Muscle of arm (tissue), 12 donors: ENCODE data around the gene SHKBP1. TPM values are rescaled to one million over a fixed set of nuclear protein-coding genes. Genes with fewer than 3 reads are reported as not detected.
"Not testable (repeated sequence)": the region's sequence is repeated elsewhere in the genome, so short reads cannot be mapped to it uniquely, and the experiment has no call there.

ENCODE experiments used
- DNase-seq: peaks from one replicate; pipeline ENCODE4 v3.0.0-alpha.2; 2013
- polyA plus RNA-seq, 12 donors: library from polyadenylated mRNA; unstranded; fragments of 120-200 nt; gene quantifications; one replicate each; pipeline ENCODE4 v1.2.1, GENCODE V29; 2013; ENCODE audit not compliant: insufficient read length in 12 of 12

The SHKBP1 gene
- polyA plus RNA-seq, 12 donors = 12.8 to 160 (median 19.1) TPM; not detected in 1

GRCh38 chr19:40553885-40554857, 22.5 kb upstream of the SHKBP1 start:
- no peak for DNase-seq

- DNase-seq = no peak
Observed at GRCh38 chr19:40555978-40556689, 20.5 kb upstream of the SHKBP1 start.

GRCh38 chr19:40556953-40557530, 19.6 kb upstream of the SHKBP1 start:
- no peak for DNase-seq

GRCh38 chr19:40559394-40559793, 17.3 kb upstream of the SHKBP1 start:
- DNase-seq = no peak

- no peak for DNase-seq
Observed at GRCh38 chr19:40560092-40560507, 16.6 kb upstream of the SHKBP1 start.

DNA sequence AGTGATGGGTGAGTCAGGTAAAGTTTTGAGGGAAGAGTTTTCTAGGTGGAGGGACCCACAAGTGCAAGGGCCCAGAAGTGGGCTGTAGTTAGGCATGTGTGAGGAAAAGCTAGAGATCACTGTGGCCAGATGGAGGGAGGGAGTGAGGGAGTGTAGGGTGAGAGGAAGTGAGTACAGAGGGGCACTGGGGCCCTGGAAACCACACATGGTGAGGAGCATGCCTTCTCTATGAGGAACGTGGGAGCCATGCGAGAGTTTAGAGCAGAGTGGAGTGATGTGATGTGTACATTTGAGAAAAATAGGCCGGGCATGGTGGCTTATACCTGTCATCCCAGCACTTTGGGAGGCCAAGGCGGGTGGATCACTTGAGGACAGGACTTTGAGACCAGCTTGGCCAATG, 14.7 kb upstream of the SHKBP1 start:
- no peak for DNase-seq

DNA sequence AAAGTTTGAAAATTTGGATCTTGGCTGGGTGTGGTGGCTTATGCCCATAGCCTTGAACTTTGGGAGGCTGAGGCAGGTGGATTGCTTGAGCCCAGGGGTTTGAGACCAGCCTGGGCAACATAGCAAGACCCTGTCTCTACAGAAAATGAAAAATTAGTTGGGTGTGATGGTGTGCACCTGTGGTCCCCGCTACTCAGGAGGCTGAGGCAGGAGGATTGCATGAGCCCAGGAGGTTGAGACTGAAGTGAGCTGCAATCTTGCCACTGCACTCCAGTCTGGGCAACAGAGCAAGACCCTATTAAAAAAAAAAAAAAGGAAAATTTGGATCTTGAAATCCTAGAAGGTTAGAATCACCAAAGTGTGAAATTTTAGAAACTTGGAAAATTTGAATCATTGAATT, 12.1 kb upstream of the SHKBP1 start:
- not testable (repeated sequence) for DNase-seq

- DNase-seq = no peak
Observed at GRCh38 chr19:40565355-40565754, 11.3 kb upstream of the SHKBP1 start.

DNA sequence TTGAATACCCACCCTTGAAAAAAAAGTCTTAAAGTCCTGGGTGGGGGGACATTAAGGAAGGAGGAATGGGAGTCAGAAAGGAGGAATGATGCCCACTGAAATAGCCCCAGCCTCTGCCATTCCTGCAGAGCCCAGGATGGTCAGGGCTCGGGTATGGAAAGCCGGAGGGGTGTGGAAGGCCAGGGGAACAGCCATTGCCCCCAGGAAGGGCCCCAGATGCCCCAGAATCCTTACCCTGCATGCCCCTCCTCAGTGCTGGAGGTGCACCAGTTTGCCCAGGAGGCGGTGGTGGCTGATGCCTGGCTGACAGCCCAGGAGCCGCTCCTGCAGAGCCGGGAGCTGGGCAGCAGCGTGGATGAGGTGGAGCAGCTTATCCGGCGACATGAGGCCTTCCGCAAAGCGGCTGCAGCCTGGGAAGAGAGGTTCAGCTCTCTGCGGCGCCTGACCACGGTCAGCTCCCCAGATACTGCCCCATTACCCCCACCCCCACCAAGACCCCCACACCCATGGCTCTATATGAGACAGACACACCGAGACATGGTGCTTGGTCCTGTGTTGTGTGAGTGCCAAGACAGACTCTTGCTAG, 10.7 kb upstream of the SHKBP1 start:
- DNase-seq = no peak

- DNase-seq = no peak
Observed at GRCh38 chr19:40567040-40567749, 9.5 kb upstream of the SHKBP1 start.

DNA sequence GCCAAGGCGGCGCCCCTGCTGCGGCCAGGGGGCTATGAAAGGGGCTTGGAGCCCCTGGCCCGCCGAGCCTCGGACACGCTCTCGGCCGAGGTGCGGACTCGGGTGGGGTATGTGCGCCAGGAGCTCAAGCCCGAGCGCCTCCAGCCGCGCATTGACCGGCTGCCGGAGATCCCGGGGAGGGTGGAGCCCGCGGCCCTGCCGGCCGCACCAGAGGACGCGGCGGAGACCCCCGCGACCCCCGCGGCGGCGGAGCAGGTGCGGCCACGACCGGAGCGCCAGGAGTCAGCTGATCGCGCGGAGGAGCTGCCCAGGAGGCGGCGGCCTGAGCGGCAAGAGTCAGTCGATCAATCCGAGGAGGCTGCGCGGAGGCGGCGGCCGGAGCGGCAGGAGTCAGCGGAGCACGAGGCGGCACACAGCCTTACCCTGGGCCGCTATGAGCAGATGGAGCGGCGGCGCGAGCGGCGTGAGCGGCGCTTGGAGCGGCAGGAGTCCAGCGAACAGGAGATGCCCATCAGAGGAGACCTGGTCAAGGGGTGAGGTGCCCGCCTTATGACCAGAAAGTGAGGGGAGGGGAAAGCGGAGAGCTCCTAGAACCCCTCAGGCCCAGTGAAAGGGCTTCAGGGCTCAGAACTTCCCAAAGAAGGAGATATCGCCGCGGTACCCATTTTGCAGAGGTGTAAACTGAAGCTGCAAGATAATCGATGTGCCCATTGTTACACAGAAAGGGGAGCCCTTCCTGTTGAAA, 8.8 kb upstream of the SHKBP1 start:
- no peak for DNase-seq

DNA sequence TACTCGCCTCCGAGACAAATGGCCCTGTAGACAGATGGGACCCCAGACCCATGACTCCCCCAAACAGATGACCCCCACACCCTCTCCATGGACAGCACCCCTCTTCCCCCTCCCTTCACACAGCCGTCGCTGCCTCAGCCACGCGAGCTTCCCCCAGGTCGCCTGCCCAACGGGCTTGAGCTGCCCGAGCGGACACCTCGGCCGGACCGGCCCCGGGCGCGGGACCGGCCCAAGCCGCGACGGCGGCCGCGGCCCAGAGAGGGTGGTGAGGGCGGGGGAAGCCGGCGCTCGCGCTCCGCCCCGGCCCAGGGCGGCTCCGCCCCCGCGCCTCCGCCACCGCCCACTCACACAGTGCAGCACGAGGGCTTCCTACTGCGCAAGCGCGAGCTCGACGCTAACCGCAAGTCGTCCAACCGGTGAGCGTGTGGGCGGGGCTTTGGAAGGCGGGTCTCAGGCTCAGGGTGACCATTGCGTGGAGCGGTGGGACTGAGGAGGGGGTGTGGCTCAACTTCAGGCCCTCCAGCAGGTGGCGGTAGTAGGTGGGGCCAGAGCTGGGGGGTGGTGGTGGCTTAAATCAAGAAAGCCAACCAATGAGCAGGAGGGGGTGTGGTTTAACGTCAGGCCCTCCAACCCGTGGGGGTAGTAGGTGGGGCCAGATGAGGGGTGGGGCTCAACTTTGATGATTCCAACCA, 6.2 kb upstream of the SHKBP1 start:
- DNase-seq = peak; percentile 90

DNA sequence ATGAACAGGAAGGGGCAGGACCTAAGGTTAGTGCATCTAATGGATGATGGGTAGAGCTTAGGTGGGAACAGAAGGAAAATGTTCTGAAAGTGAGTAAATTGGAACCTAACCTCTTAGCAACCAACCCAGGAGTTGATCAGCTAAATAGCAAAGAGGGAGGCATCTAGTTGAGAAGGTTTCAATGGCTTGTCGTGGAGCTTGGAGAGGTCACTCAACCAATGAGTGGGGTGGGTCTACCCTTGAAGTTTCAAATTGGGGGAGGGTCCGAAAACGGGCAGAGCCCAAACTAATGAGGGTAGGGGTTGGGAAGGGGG, 5.7 kb upstream of the SHKBP1 start:
- no peak for DNase-seq

DNA sequence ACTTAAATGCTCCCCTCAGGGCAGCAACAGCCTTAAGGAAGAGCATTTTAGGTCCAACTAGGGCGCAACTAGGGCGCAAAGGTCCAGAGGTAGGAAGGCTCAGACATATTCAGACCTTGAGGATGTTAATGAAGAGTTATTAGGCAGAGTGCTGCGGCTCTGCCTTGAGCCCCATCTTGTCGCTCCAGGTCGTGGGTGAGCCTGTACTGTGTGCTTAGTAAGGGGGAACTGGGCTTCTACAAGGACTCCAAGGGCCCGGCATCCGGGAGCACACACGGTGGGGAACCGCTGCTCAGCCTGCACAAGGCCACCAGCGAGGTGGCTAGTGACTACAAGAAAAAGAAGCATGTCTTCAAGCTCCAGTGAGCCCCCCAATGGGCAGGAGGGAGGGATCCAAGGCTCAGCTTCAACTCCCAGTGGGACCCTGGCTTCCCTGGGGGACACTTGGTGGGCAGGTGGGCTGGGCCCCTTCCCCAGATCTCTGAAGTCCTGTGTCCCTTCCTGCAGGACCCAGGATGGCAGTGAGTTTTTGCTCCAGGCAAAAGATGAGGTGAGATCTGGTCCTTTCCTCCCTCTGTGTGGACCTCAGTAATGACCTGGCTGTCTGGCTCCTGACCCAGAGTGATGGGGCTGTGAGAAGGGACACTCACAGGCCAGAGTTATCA, 4.7 kb upstream of the SHKBP1 start:
- no peak for DNase-seq

- no peak for DNase-seq
Observed at GRCh38 chr19:40575326-40575725, 1.3 kb upstream of the SHKBP1 start.

DNA sequence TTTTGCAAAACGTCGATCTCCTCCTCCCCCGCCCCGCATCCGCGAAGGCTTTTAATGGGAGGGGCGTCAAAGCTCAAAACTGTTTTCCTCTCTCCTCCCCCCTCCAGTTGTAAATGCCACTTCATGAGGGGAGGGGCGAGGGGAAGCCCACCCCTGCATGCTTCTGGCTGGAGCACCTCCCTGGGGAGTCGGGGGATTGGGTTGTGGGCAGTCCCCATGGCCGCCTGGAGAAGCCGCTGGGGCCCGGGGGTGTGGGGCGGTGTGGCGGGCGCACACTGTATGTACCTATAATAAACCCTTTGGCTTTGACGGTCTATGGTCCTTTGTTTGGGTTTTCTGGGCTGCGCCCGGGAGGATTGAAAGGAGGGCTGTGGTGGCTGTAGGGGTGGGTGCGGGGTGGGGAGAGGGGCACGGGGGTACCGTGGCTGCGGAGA, 505 bp upstream of the SHKBP1 start:
- DNase-seq = no peak

DNA sequence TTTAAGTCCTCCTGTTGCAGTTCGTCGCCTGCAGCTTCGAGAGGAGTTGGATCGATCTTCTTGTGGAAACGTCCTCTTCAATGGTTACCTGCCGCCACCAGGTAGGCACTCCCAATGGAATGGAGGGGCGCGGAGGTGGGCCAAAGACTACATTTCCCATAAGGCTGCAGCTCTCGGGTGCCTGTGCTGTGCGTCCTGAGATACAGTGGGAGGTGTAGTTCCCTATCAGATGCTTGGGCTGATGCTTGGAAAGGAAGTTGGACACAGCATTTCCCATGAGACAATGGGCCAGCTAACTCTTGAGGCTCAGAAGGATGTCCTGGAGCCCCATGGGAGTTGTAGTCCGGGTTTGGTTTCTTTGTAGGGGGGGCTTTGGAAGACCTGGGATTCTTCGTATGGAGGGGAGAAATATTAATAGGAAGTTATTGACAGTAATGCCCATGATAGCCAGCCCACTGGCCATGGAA, 1.8 kb downstream of the SHKBP1 start:
- no peak for DNase-seq

- DNase-seq = no peak
Observed at GRCh38 chr19:40580619-40581018, 3.9 kb downstream of the SHKBP1 start.

DNA sequence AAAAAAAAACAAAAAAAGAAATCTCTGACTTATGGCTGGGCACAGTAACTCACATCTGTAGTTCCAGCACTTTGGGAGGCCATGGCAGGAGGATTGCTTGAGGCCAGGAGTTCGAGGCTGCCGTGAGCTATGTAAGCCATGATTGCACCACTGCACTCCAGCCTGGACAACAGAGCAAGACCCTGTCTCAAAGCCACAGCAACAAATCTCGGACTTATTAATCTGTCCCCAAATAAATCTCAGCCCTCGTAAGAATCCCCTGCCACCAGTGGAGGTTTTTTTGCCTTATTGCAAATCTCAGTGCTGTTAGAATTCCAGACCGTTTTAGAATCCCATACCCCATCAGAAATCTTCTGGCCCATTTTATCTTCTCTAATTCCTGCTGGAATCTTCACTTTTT, 4.9 kb downstream of the SHKBP1 start:
- no peak for DNase-seq

GRCh38 chr19:40582467-40582866, 5.8 kb downstream of the SHKBP1 start:
- no peak for DNase-seq
